Measurements from ENCODE around the gene RPS6KC1.

Gene RPS6KC1

DNA sequence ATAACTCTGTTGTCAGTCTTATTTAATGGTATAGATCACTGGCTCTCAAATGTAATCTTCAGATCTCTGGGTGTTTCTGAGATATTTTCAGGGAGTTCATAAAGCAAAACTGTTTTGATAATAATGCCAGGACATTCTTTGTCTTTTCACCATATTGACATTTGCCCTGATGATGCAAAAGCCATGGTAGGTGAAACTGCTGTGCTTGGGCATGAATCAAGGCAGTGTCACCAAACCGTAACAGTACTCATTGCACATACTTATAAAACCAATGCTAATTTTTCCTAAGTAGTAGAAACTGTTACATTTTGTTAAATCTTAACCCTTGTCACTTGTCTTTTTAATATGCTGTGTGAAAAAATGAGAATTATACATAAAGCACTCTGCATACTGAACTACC, 76.0 kb downstream of the RPS6KC1 start:
- TF ChIP-seq ZBTB7A (IDR thresholded peaks at IDR 0.05; ENCODE audit: low read depth) (no peak), TEAD4 (IDR thresholded peaks at IDR 0.05) (no peak), CEBPB (IDR thresholded peaks at IDR 0.05) (no peak), TCF12 (IDR thresholded peaks at IDR 0.05; ENCODE audit: low read depth) (no peak), MAX (IDR thresholded peaks at IDR 0.05) (no peak), REST (IDR thresholded peaks at IDR 0.05; ENCODE audit: low read depth) (no peak), EGR1 (IDR thresholded peaks at IDR 0.05) (no peak), RAD21 (IDR thresholded peaks at IDR 0.05; ENCODE audit: low read depth) (no peak), EP300 (IDR thresholded peaks at IDR 0.05; ENCODE audit: borderline replicate concordance) (no peak), FOXM1 (IDR thresholded peaks at IDR 0.05; ENCODE audit: borderline replicate concordance, low read depth) (no peak), YY1 (IDR thresholded peaks at IDR 0.05; ENCODE audit: low read depth) (no peak)

DNA sequence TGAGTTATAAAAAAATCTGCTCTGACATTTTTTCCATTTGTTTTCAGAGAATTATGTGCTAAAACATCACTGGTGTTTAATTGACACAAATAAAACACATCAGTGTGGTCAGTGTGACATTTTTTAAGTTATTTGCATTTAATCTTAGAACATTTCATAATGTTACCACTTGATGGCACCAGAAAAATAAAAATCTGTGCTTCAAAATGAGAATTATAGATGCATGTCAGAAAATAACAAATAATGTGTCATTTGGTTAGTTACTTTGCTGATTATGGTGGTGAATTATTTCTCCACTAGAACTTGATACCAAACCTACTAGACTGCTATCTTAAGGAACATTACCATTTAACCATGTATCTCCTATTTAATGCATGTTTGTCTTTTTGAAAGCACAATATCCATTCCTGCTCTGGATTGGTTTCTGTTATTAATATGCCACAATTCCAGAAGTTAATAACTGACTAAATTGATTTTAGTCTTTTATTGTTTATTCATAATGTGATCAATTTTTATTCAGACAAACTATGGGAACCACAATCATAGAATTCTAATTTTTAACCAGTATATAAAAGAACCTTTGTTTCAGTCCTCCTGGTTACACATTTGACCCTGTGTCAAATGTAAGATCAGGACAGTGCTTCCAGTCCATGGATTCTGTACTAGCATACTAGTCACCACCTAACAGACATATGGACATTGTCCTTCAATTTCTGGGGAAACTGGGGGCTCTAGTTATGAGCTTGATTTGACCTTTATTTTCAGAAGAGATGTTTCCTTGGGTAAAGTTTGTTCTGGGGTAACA, 81.0 kb downstream of the RPS6KC1 start:
- TF ChIP-seq MAX (IDR thresholded peaks at IDR 0.05) (no peak), TAF1 (IDR thresholded peaks at IDR 0.05; ENCODE audit: low read depth) (no peak), ZBTB7A (IDR thresholded peaks at IDR 0.05; ENCODE audit: low read depth) (no peak), CEBPB (IDR thresholded peaks at IDR 0.05) (no peak), USF1 (IDR thresholded peaks at IDR 0.05) (no peak), EP300 (IDR thresholded peaks at IDR 0.05; ENCODE audit: borderline replicate concordance) (no peak), FOXM1 (IDR thresholded peaks at IDR 0.05; ENCODE audit: borderline replicate concordance, low read depth) (no peak), NFIC (IDR thresholded peaks at IDR 0.05) (no peak), REST (IDR thresholded peaks at IDR 0.05; ENCODE audit: low read depth) (no peak), EGR1 (IDR thresholded peaks at IDR 0.05) (no peak), CREB1 (IDR thresholded peaks at IDR 0.05; ENCODE audit: low read depth) (no peak)

DNA sequence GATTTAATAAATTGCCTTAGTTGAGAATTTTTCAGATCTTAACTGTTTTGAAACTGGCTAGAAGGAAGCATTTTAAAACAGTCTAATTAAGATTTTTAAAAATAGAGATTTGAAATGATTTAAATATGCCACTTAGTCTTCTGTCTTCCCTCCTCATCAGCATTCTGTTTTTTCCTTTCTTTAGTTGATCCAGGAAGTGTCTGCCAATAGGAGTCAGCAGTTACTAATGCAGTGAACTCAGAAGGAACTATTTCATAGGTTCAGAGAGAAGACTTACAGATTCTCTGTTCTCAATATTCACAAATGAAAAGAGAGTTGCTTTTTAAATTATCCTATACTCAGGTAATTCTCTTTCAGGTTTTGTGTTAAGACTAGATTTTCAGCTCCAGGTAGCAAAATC, 84.5 kb downstream of the RPS6KC1 start:
- TF ChIP-seq REST (IDR thresholded peaks at IDR 0.05; ENCODE audit: low read depth) (no peak), MAX (IDR thresholded peaks at IDR 0.05) (no peak), CREB1 (IDR thresholded peaks at IDR 0.05; ENCODE audit: low read depth) (no peak), NFIC (IDR thresholded peaks at IDR 0.05) (no peak), TAF1 (IDR thresholded peaks at IDR 0.05; ENCODE audit: low read depth) (no peak), TEAD4 (IDR thresholded peaks at IDR 0.05) (no peak), TCF12 (IDR thresholded peaks at IDR 0.05; ENCODE audit: low read depth) (no peak), YY1 (IDR thresholded peaks at IDR 0.05; ENCODE audit: low read depth) (no peak), ZBTB7A (IDR thresholded peaks at IDR 0.05; ENCODE audit: low read depth) (no peak), EP300 (IDR thresholded peaks at IDR 0.05; ENCODE audit: borderline replicate concordance) (no peak), EGR1 (IDR thresholded peaks at IDR 0.05) (no peak), RAD21 (IDR thresholded peaks at IDR 0.05; ENCODE audit: low read depth) (no peak), FOXM1 (IDR thresholded peaks at IDR 0.05; ENCODE audit: borderline replicate concordance, low read depth) (no peak), USF1 (IDR thresholded peaks at IDR 0.05) (no peak), CEBPB (IDR thresholded peaks at IDR 0.05) (no peak)

All from Ishikawa (cell line).